Caco-2 (cell line): ENCODE results near the gene ZNRF1. TPM values are rescaled to one million over a fixed set of nuclear protein-coding genes. Genes with fewer than 3 reads are reported as not detected.

Experiments
- BruUV-seq: library from RNA; stranded (reverse); fragments of 400-500 nt; replicated peaks from 2 replicates; lab custom pipeline; 2021; lab: Mats Ljungman, UMichigan
- CTCF ChIA-PET: fragments of 300-600 bp; sonication (Branson Sonifier 250); formaldehyde crosslinking; loops from one replicate; lab custom pipeline; 2022; ENCODE audit warnings: antibody characterized with exemption; lab: Charles Lee
- POLR2A ChIA-PET: fragments of 300-600 bp; sonication (Branson Sonifier 250); formaldehyde crosslinking; loops from one replicate; lab custom pipeline; 2022; ENCODE audit warnings: antibody characterized with exemption; lab: Charles Lee
- DNase-seq, 2 experiments: peaks; one replicate each; pipeline versions ENCODE4 v3.0.0 to v3.0.0-alpha.2; 2020 to 2022
- H3K27me3 ChIP-seq: replicated peaks from 2 replicates; pipeline ENCODE4 v1.6.0; 2011; ENCODE audit warnings: low read length; ENCODE audit not compliant: control insufficient read depth, insufficient read depth
- H3K36me3 ChIP-seq: 2 replicates; pipeline ENCODE4 v1.5.1; 2011; ENCODE audit warnings: low read length; ENCODE audit not compliant: control insufficient read depth, insufficient read depth
- H3K4me1 ChIP-seq: fragments of 250-450 bp; sonication (Bioruptor Pico); 2 replicates; pipeline ENCODE4 v1.5.1; 2020; ENCODE audit warnings: mild to moderate bottlenecking
- H3K4me3 ChIP-seq: 2 replicates; pipeline ENCODE4 v1.5.1; 2011; ENCODE audit warnings: low read depth, mild to moderate bottlenecking, control low read depth, low read length
- H3K9me3 ChIP-seq: fragments of 250-450 bp; sonication (Bioruptor Pico); 2 replicates; pipeline ENCODE4 v1.5.1; 2020; ENCODE audit warnings: mild to moderate bottlenecking, moderate library complexity
- H3K27ac Mint-ChIP-seq: one replicate; pipeline ENCODE4 v1.8.0; 2022; ENCODE audit warnings: mixed read lengths; ENCODE audit not compliant: unreplicated experiment
- H3K27me3 Mint-ChIP-seq: one replicate; pipeline ENCODE4 v1.8.0; 2022; ENCODE audit warnings: mixed read lengths; ENCODE audit not compliant: insufficient read depth, unreplicated experiment
- H3K36me3 Mint-ChIP-seq: one replicate; pipeline ENCODE4 v1.8.0; 2022; ENCODE audit warnings: mild to moderate bottlenecking, mixed read lengths; ENCODE audit not compliant: insufficient read depth, unreplicated experiment
- H3K4me1 Mint-ChIP-seq: one replicate; pipeline ENCODE4 v1.8.0; 2022; ENCODE audit warnings: low read depth, mixed read lengths; ENCODE audit not compliant: unreplicated experiment
- H3K4me3 Mint-ChIP-seq: one replicate; pipeline ENCODE4 v1.8.0; 2022; ENCODE audit warnings: mild to moderate bottlenecking, moderate library complexity, mixed read lengths; ENCODE audit not compliant: unreplicated experiment
- H3K9me3 Mint-ChIP-seq: one replicate; pipeline ENCODE4 v1.8.0; 2022; ENCODE audit warnings: mixed read lengths; ENCODE audit not compliant: unreplicated experiment
- CTCF ChIP-seq, 2 experiments: fragments of 200-600 bp in 1 of 2; IDR thresholded peaks; 1 replicate in 1 of 2; 2 replicates in 1 of 2; pipeline versions ENCODE4 v1.5.1 to v1.8.0; 2011 to 2022; ENCODE audit warnings: antibody characterized with exemption in 1 of 2, control low read depth in 1 of 2, inconsistent platforms in 1 of 2, low read depth in 1 of 2, low read length in 1 of 2, mild to moderate bottlenecking in 1 of 2, moderate library complexity in 1 of 2; ENCODE audit not compliant: insufficient read depth in 1 of 2, severe bottlenecking in 1 of 2, unreplicated experiment in 1 of 2
- intact Hi-C: fragments of 100-400 bp; cut with micrococcal nuclease; formaldehyde crosslinking; loops from one replicate; pipeline ENCODE4 v1.10.0; 2022; ENCODE audit not compliant: unreplicated experiment
- total RNA-seq: library from RNA; stranded (reverse); gene quantifications from 2 replicates; pipeline ENCODE4 v1.2.3, GENCODE V29; 2022

ZNRF1 gene
- total RNA-seq, 1 experiment from 2014 or later = 68.6 TPM

GRCh38 chr16:75131081-75131480 lies 132.3 kb downstream of the ZNRF1 start:
- Mint-ChIP-seq H3K27me3 (no peaks in the 10 kb centered on the region), H3K9me3 (no peaks in the 10 kb centered on the region), H3K27ac (no peak overlapping the region), H3K36me3 (peaks cover 6% of the 10 kb centered on the region), H3K4me3 (no peak overlapping the region), H3K4me1 (peaks cover 26% of the 10 kb centered on the region)
- H3K4me3 ChIP-seq = no peak overlapping the region
- H3K27me3 ChIP-seq = no peaks in the 10 kb centered on the region
- peak in 1 of 2 experiments; percentile 25 for DNase-seq
- H3K36me3 ChIP-seq = peaks cover 3% of the 10 kb centered on the region
- ChIA-PET CTCF (interaction anchor here (1.0 to 2.3 kb wide), 6 partner anchors 12 to 419 kb away, joined by 3 to 17 read pairs (median 4); no protein-coding TSS in a partner anchor), POLR2A (no interaction called here)
- no TSS peak for BruUV-seq
- intact Hi-C loops = loop anchor here (2.0 kb wide), 1 partner anchor 268 kb away; no protein-coding TSS in a partner anchor
- TF ChIP-seq CTCF (IDR thresholded peaks at IDR 0.05; ENCODE audit: insufficient read depth in 1 of 2, low read depth in 1 of 2, low read length in 1 of 2, severe bottlenecking in 1 of 2, unreplicated experiment in 1 of 2) = no peak
- no peaks in the 10 kb centered on the region for H3K9me3 ChIP-seq
- H3K4me1 ChIP-seq = peaks cover 45% of the 10 kb centered on the region

GRCh38 chr16:75138233-75138632 lies 139.4 kb downstream of the ZNRF1 start:
- Histone ChIP-seq H3K9me3 (peaks cover 6% of the 10 kb centered on the region; the same call in 1 of the 2 replicates), H3K27me3 (no peaks in the 10 kb centered on the region), H3K4me3 (no peak overlapping the region), H3K36me3 (peaks cover 1% of the 10 kb centered on the region; the same call in 1 of the 2 replicates), H3K4me1 (no peaks in the 10 kb centered on the region)
- ChIA-PET CTCF (no interaction called here), POLR2A (no interaction called here)
- no peaks in the 10 kb centered on the region for H3K27me3 Mint-ChIP-seq
- no peak overlapping the region for H3K4me3 Mint-ChIP-seq
- TF ChIP-seq CTCF (IDR thresholded peaks at IDR 0.05; ENCODE audit: insufficient read depth in 1 of 2, low read depth in 1 of 2, low read length in 1 of 2, severe bottlenecking in 1 of 2, unreplicated experiment in 1 of 2) = no peak
- no peaks in the 10 kb centered on the region for H3K9me3 Mint-ChIP-seq
- H3K4me1 Mint-ChIP-seq = no peaks in the 10 kb centered on the region
- no peak overlapping the region for H3K27ac Mint-ChIP-seq
- DNase-seq = peak in 1 of 2 experiments; percentile 1
- BruUV-seq = no TSS peak
- intact Hi-C loops = no loop called here
- H3K36me3 Mint-ChIP-seq = peaks cover 9% of the 10 kb centered on the region

GRCh38 chr16:75138636-75139035 lies 139.8 kb downstream of the ZNRF1 start:
- CTCF ChIA-PET = no interaction called here
- Mint-ChIP-seq H3K27ac (no peak overlapping the region), H3K27me3 (no peaks in the 10 kb centered on the region)

More at GRCh38 chr16:75138636-75139035, 139.8 kb downstream of the ZNRF1 start:
- H3K9me3 ChIP-seq = peaks cover 6% of the 10 kb centered on the region; the same call in 1 of the 2 replicates
- TF ChIP-seq CTCF (IDR thresholded peaks at IDR 0.05; ENCODE audit: insufficient read depth in 1 of 2, low read depth in 1 of 2, low read length in 1 of 2, severe bottlenecking in 1 of 2, unreplicated experiment in 1 of 2) = no peak
- Mint-ChIP-seq H3K36me3 (peaks cover 5% of the 10 kb centered on the region), H3K9me3 (no peaks in the 10 kb centered on the region), H3K4me1 (no peaks in the 10 kb centered on the region), H3K4me3 (no peak overlapping the region)
- peak in 1 of 2 experiments; percentile 13 for DNase-seq
- intact Hi-C loops = no loop called here
- no peaks in the 10 kb centered on the region for H3K4me1 ChIP-seq
- no TSS peak for BruUV-seq
- no peak overlapping the region for H3K4me3 ChIP-seq
- peaks cover 1% of the 10 kb centered on the region; the same call in 1 of the 2 replicates for H3K36me3 ChIP-seq
- POLR2A ChIA-PET = no interaction called here
- H3K27me3 ChIP-seq = no peaks in the 10 kb centered on the region
